ENCODE measurements around the gene CISH. TPM values are rescaled to one million over a fixed set of nuclear protein-coding genes. Genes with fewer than 3 reads are reported as not detected.

Gene CISH
- total RNA-seq, 1 donor from 2014 or later: 2.6 TPM

GRCh38 chr3:50657407-50657806 is 45.8 kb upstream of the CISH start:
- Mint-ChIP-seq H3K36me3 (ENCODE audit: low read depth, unreplicated experiment) (no peaks in the 10 kb centered on the region), H3K27me3 (ENCODE audit: unreplicated experiment) (peaks cover 10% of the 10 kb centered on the region), H3K4me1 (ENCODE audit: unreplicated experiment) (no peaks in the 10 kb centered on the region), H3K9me3 (ENCODE audit: unreplicated experiment) (no peaks in the 10 kb centered on the region), H3K4me3 (ENCODE audit: unreplicated experiment) (no peak overlapping the region), H3K27ac (ENCODE audit: unreplicated experiment) (no peak overlapping the region)
- DNase-seq (ENCODE audit: low spot score): no peak
- no peak for TF ChIP-seq CTCF (IDR thresholded peaks at IDR 0.05; ENCODE audit: unreplicated experiment)

DNA sequence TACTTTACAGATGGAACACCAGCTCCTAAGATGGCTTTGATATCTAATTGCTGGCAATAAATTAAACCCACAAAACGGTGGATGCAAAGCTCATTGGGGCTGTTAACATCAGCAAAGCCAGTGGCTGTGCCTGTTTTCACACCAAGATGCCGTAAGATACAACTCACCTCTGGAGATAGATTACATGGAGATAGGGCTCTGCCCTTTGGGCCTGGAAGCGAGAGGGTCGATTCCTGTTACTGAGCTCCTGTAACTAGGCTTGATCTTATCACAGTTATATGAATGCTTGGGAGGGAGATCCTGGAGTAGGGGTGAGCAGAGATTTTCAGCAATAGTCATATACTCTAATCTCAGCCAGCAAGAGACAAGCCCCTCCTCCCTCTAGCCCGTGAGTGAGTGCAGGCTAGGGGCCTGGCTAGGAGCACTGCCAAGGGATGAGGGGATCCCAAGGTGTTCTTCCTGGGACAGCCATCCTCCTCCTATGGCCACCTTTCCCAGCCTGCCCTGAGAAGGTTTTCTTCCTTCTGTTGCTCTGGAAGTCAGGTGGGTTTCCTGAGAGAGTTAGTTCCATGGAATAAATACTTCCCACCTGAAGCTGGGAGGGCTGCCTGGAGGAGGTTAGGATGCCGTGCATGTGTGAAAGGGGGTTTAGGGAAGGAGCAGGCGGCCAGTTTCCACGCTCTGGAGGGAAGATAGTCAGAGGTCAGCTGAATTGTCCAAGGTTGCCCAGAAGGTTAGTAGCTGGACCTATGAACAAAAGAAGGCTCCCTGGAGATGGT is 45.0 kb upstream of the CISH start:
- Mint-ChIP-seq H3K27me3 (ENCODE audit: unreplicated experiment) (peaks cover 8% of the 10 kb centered on the region), H3K4me3 (ENCODE audit: unreplicated experiment) (no peak overlapping the region), H3K36me3 (ENCODE audit: low read depth, unreplicated experiment) (no peaks in the 10 kb centered on the region), H3K9me3 (ENCODE audit: unreplicated experiment) (no peaks in the 10 kb centered on the region), H3K27ac (ENCODE audit: unreplicated experiment) (no peak overlapping the region), H3K4me1 (ENCODE audit: unreplicated experiment) (no peaks in the 10 kb centered on the region)
- no peak for TF ChIP-seq CTCF (IDR thresholded peaks at IDR 0.05; ENCODE audit: unreplicated experiment)
- DNase-seq (ENCODE audit: low spot score): no peak

- H3K27me3 Mint-ChIP-seq (ENCODE audit: unreplicated experiment): peaks cover 13% of the 10 kb centered on the region
- H3K4me3 Mint-ChIP-seq (ENCODE audit: unreplicated experiment): no peak overlapping the region
- H3K9me3 Mint-ChIP-seq (ENCODE audit: unreplicated experiment): no peaks in the 10 kb centered on the region
- no peaks in the 10 kb centered on the region for H3K36me3 Mint-ChIP-seq (ENCODE audit: low read depth, unreplicated experiment)
- no peak for TF ChIP-seq CTCF (IDR thresholded peaks at IDR 0.05; ENCODE audit: unreplicated experiment)
- H3K27ac Mint-ChIP-seq (ENCODE audit: unreplicated experiment): no peak overlapping the region
- H3K4me1 Mint-ChIP-seq (ENCODE audit: unreplicated experiment): no peaks in the 10 kb centered on the region
- DNase-seq (ENCODE audit: low spot score): no peak
These were observed 43.6 kb upstream of the CISH start for GRCh38 chr3:50655009-50655830.

GRCh38 chr3:50653937-50654595 is 42.5 kb upstream of the CISH start:
- no peak for DNase-seq (ENCODE audit: low spot score)
- H3K27ac Mint-ChIP-seq (ENCODE audit: unreplicated experiment): no peak overlapping the region

More at GRCh38 chr3:50653937-50654595, 42.5 kb upstream of the CISH start:
- Mint-ChIP-seq H3K4me3 (ENCODE audit: unreplicated experiment) (no peak overlapping the region), H3K4me1 (ENCODE audit: unreplicated experiment) (no peaks in the 10 kb centered on the region), H3K27me3 (ENCODE audit: unreplicated experiment) (peaks cover 13% of the 10 kb centered on the region), H3K9me3 (ENCODE audit: unreplicated experiment) (no peaks in the 10 kb centered on the region), H3K36me3 (ENCODE audit: low read depth, unreplicated experiment) (no peaks in the 10 kb centered on the region)
- TF ChIP-seq CTCF (IDR thresholded peaks at IDR 0.05; ENCODE audit: unreplicated experiment): no peak
